MM.1S (cell line): ENCODE results near the gene FHDC1.

Experiments
- EZH2 ChIP-seq: fragments of 300-600 bp; sonication (generic); optimal IDR thresholded peaks from 2 replicates; pipeline ENCODE3; 2017; ENCODE audit warnings: low read depth, mild to moderate bottlenecking, antibody characterized with exemption, low read length, mixed read lengths
- EZH2phosphoT487 ChIP-seq: fragments of 300-600 bp; sonication (generic); IDR thresholded peaks from 2 replicates; pipeline ENCODE4 v1.6.1; 2018; ENCODE audit warnings: antibody characterized with exemption, low read length

GRCh38 chr4:153016592-153016991 is 80.5 kb downstream of the FHDC1 start:
- TF ChIP-seq EZH2phosphoT487 (no peak), EZH2 (no peak)
